Karpas-422 (cell line): ENCODE measurements around the gene TGFA. TPM values are rescaled to one million over a fixed set of nuclear protein-coding genes. Genes with fewer than 3 reads are reported as not detected.

Experiments
- DNase-seq: peaks from one replicate; pipeline ENCODE4 v3.0.0-alpha.2; 2015
- H2AFZ ChIP-seq: fragments of 200-600 bp; sonication (generic); 2 replicates; pipeline ENCODE4 v1.6.1; 2014; ENCODE audit warnings: antibody characterized with exemption, low read length, mixed read lengths
- H3K27ac ChIP-seq: fragments of 200-600 bp; sonication (generic); 2 replicates; pipeline ENCODE4 v1.5.1; 2014; ENCODE audit warnings: mild to moderate bottlenecking, low read length, moderate library complexity
- H3K27me3 ChIP-seq: fragments of 200-600 bp; sonication (generic); 2 replicates; pipeline ENCODE4 v1.6.1; 2014; ENCODE audit warnings: low read length, mixed read lengths
- H3K36me3 ChIP-seq: fragments of 200-600 bp; sonication (generic); 2 replicates; pipeline ENCODE4 v1.6.1; 2014; ENCODE audit warnings: low read length, mixed read lengths; ENCODE audit not compliant: insufficient read depth
- H3K4me1 ChIP-seq: fragments of 200-600 bp; sonication (generic); 2 replicates; pipeline ENCODE4 v1.6.1; 2014; ENCODE audit warnings: mild to moderate bottlenecking, low read length, mixed read lengths
- H3K4me2 ChIP-seq: fragments of 200-600 bp; sonication (generic); 2 replicates; pipeline ENCODE4 v1.6.1; 2014; ENCODE audit warnings: low read length, low read depth, mild to moderate bottlenecking; ENCODE audit not compliant: poor library complexity, severe bottlenecking
- H3K4me3 ChIP-seq: fragments of 200-600 bp; sonication (generic); 2 replicates; pipeline ENCODE4 v1.5.1; 2014; ENCODE audit warnings: mild to moderate bottlenecking, antibody characterized with exemption, low read length, mixed read lengths
- H3K79me2 ChIP-seq: fragments of 200-600 bp; sonication (generic); 2 replicates; pipeline ENCODE4 v1.6.1; 2014; ENCODE audit warnings: mild to moderate bottlenecking, low read length, mixed read lengths
- H3K9ac ChIP-seq: fragments of 200-600 bp; sonication (generic); 2 replicates; pipeline ENCODE4 v1.6.0; 2014; ENCODE audit warnings: low read length
- H3K9me2 ChIP-seq: fragments of 200-600 bp; sonication (generic), shearing (Covaris generic); replicated peaks from 2 replicates; pipeline ENCODE4 v1.6.0; 2014; ENCODE audit warnings: mild to moderate bottlenecking, low read length, moderate library complexity; ENCODE audit not compliant: insufficient read depth
- H3K9me3 ChIP-seq: fragments of 300-700, 200-600 bp; sonication (generic); 2 replicates; pipeline ENCODE4 v1.6.1; 2014; ENCODE audit warnings: low read length, mixed read lengths
- H4K20me1 ChIP-seq: fragments of 200-600 bp; sonication (generic); 2 replicates; pipeline ENCODE4 v1.6.1; 2014; ENCODE audit warnings: mild to moderate bottlenecking, antibody characterized with exemption, low read length, low read depth; ENCODE audit not compliant: insufficient read depth
- total RNA-seq: library from RNA; depleted of rRNA; stranded (reverse); fragments of >200 nt; shearing (Covaris generic); gene quantifications from 2 replicates; pipeline ENCODE4 v1.2.3, GENCODE V29; 2014; ENCODE audit warnings: low replicate concordance

TGFA gene
- total RNA-seq, 1 experiment from 2014 or later: not detected

DNA sequence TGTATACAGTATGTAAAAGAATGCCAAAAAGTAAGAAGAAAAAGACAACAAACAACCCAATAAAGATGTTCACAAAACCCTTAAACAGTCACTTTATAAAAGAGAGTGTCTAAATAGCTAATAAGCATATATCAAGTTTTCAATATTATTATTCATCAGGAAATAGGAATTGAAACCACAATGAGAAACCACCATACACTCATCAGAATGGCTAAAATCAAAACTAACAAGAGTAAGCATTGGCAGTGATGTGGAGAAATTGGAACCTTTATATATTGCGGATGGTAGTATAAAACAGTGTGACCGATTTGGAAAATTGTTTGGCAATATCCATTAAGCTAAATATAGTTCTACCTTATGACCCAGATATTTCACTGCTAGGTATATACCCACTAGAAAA is 20.5 kb upstream of the TGFA start:
- H2AFZ ChIP-seq: no peak overlapping the region

DNA sequence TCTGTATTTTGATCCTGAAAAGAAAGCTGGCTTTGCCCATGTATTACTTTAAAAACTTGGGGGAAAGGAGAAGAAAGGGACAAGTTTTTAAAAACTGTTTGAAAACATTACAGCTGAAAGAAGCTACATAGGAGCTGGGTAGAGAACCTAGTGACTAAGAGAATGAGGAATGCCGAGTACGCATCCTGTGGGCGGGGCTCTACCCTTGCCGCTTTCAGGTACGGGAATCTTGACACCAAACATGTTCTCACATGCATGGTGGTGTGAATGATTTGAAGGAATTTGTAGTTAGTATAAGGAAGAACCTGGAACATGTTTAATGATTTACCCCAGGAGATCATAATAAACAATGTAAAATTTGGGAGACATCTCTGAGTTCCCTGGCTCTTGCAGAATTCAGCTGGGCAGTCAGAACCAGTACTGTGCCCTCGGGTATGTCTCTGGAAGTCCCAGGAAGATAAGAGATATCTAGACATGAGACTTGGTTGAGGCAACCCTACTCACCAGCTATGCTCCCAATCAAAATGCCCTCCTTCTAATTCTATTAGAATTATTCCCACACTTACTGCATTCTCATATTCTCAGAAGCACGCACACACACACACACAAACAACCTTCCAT is 16.5 kb upstream of the TGFA start:
- DNase-seq: no peak

More for the DNA sequence above, 20.5 kb upstream of the TGFA start:
- H3K4me2 ChIP-seq: no peak overlapping the region
- H3K79me2 ChIP-seq: no peaks in the 10 kb centered on the region
- H3K4me1 ChIP-seq: no peaks in the 10 kb centered on the region
- no peaks in the 10 kb centered on the region for H3K36me3 ChIP-seq
- no peaks in the 10 kb centered on the region for H3K27me3 ChIP-seq
- H4K20me1 ChIP-seq: no peaks in the 10 kb centered on the region
- no peak overlapping the region for H3K4me3 ChIP-seq
- no peak for DNase-seq
- H3K9ac ChIP-seq: no peak overlapping the region
- H3K27ac ChIP-seq: no peak overlapping the region
- no peaks in the 10 kb centered on the region for H3K9me3 ChIP-seq
- H3K9me2 ChIP-seq: no peaks in the 10 kb centered on the region

DNA sequence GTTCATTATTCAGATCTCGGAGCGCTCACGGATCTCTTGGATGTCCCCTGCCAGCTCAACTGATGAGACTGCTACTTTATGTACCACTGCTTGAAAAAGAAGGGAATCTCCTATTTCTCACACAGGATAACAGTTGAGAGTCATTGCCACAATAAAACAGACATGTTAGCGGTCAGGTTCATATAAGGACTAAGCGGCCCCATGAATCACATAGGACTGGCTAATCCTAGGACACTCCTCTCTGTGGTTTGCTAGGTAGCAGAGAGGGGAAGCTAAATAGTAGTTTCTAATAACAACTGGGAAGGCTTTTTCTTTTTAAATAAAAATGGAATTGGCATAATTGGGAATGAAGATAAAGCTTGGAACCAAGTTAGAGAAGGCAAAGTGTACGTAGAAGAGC is 15.9 kb upstream of the TGFA start:
- DNase-seq: no peak
- H3K27ac ChIP-seq: no peak overlapping the region
- no peaks in the 10 kb centered on the region for H3K36me3 ChIP-seq
- H2AFZ ChIP-seq: no peak overlapping the region
- H3K9ac ChIP-seq: no peak overlapping the region
- H3K79me2 ChIP-seq: no peaks in the 10 kb centered on the region
- H3K9me3 ChIP-seq: no peaks in the 10 kb centered on the region
- no peak overlapping the region for H3K4me3 ChIP-seq
- no peak overlapping the region for H3K4me2 ChIP-seq
- H3K27me3 ChIP-seq: peaks cover 3% of the 10 kb centered on the region; the same call in 1 of the 2 replicates
- no peaks in the 10 kb centered on the region for H3K9me2 ChIP-seq
- no peaks in the 10 kb centered on the region for H4K20me1 ChIP-seq
- H3K4me1 ChIP-seq: no peaks in the 10 kb centered on the region

More for the DNA sequence above, 16.5 kb upstream of the TGFA start:
- no peaks in the 10 kb centered on the region for H3K9me2 ChIP-seq
- H3K4me3 ChIP-seq: no peak overlapping the region
- no peak overlapping the region for H3K27ac ChIP-seq
- H3K4me1 ChIP-seq: no peaks in the 10 kb centered on the region
- H2AFZ ChIP-seq: no peak overlapping the region
- no peaks in the 10 kb centered on the region for H4K20me1 ChIP-seq
- H3K4me2 ChIP-seq: no peak overlapping the region
- H3K9me3 ChIP-seq: no peaks in the 10 kb centered on the region
- peaks cover 3% of the 10 kb centered on the region; the same call in 1 of the 2 replicates for H3K27me3 ChIP-seq
- H3K9ac ChIP-seq: no peak overlapping the region
- H3K36me3 ChIP-seq: no peaks in the 10 kb centered on the region
- no peaks in the 10 kb centered on the region for H3K79me2 ChIP-seq

DNA sequence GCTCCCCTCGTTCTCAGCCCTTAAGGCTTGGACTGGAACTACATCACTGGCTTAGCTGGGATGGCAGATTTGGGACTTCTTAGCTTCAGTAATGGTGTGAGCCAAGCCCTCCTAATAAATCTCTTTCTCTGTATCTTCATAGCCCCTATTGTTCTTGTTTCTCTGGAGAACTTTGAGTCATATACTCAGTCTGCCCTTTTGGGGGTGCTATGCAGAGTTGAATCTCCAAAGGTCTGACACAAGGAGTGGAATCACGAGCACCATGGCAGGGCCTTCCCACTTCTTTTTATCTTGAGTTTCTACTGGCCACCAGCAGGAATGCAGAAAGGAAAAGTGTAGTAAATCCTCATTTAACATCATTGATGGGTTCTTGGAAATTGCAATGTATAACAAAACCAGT is 13.3 kb upstream of the TGFA start:
- Histone ChIP-seq H3K27ac (no peak overlapping the region), H3K9me3 (no peaks in the 10 kb centered on the region), H3K27me3 (peaks cover 3% of the 10 kb centered on the region; the same call in 1 of the 2 replicates)

DNA sequence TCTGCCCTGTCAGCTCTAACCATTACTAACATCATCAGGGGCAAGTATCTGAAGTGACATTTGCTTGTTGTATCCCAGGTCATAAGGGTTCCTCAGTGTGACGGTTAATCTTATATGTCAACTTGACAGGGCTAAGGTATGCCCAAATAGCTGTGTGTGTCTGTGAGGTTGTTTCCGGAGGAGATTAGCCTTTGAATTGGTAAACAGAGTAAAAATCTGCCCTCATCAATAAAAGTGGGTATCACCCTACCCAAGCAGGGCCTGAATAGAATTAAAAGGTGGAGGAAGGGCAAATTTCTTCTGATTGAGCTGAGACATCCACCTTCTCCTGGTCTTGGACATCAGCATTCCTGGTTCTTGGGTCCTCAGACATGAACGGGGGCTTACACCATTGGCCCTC is 12.8 kb upstream of the TGFA start:
- Histone ChIP-seq H3K27ac (no peak overlapping the region), H3K9me2 (no peaks in the 10 kb centered on the region), H3K4me2 (no peak overlapping the region), H3K9ac (no peak overlapping the region), H3K9me3 (no peaks in the 10 kb centered on the region), H3K79me2 (no peaks in the 10 kb centered on the region), H3K4me3 (no peak overlapping the region), H3K27me3 (peaks cover 3% of the 10 kb centered on the region; the same call in 1 of the 2 replicates), H3K4me1 (no peaks in the 10 kb centered on the region), H4K20me1 (no peaks in the 10 kb centered on the region), H2AFZ (no peak overlapping the region), H3K36me3 (no peaks in the 10 kb centered on the region)
- DNase-seq: no peak

More for the DNA sequence above, 13.3 kb upstream of the TGFA start:
- Histone ChIP-seq H4K20me1 (no peaks in the 10 kb centered on the region), H3K9me2 (no peaks in the 10 kb centered on the region), H3K9ac (no peak overlapping the region), H2AFZ (no peak overlapping the region), H3K79me2 (no peaks in the 10 kb centered on the region), H3K4me3 (no peak overlapping the region), H3K4me2 (no peak overlapping the region), H3K4me1 (no peaks in the 10 kb centered on the region), H3K36me3 (no peaks in the 10 kb centered on the region)
- no peak for DNase-seq

DNA sequence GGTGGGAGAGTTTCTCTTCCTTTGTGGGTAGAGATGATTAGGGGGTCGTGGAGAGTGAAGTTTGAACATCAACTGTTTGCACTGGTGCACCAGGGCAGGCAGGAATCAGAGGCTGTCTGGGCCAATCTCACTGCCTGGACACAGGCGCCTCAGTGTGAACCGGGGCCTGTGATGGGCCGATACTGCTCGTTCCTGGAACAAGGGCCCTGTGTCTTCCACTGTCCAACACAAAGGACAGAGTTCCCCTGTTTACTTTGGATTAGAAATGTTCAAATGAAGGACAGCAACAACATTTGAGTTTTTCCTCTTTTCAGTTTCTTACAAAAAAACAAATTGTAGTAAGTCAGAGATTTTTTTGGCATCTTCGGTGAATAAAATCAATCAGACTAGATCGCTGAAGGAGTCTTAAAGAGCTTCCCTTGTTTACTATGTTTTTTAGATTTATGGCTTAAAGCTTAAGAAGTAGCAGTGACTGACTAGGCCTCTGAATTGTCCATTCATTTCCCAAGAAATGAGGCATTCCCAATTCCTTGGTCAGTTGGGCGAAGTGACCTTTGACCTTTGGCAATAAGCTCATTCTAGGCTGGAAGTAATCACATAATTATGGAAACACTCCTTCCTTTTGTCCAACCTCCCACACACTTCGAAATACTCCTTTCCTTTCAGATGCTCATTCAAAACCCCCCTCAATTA is 11.6 kb upstream of the TGFA start:
- DNase-seq: no peak
- Histone ChIP-seq H3K79me2 (no peaks in the 10 kb centered on the region), H3K9me2 (no peaks in the 10 kb centered on the region), H3K9ac (no peak overlapping the region), H3K4me1 (no peaks in the 10 kb centered on the region), H3K27me3 (peaks cover 3% of the 10 kb centered on the region; the same call in 1 of the 2 replicates), H4K20me1 (no peaks in the 10 kb centered on the region), H3K9me3 (no peaks in the 10 kb centered on the region), H3K36me3 (no peaks in the 10 kb centered on the region), H3K4me2 (no peak overlapping the region), H3K27ac (no peak overlapping the region), H3K4me3 (no peak overlapping the region), H2AFZ (no peak overlapping the region)

DNA sequence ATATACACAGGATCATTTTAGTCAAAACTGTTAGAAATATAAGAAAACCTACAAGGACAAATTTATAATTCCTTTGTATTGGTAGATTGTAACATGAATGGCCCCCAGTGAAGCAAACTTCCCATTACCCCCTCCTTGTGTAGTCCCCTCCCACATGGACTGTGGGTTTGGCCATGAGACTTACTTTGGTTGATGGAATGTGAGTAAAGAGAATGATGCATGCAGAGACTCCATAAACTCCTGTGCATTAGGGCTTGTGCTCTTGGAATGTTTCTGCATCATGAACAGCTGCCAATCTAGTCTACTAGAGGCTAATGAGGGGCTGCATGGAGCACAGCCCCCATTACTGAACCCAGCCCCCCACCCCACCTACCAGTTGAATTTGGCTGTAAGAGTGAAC is 8.3 kb upstream of the TGFA start:
- Histone ChIP-seq H2AFZ (no peak overlapping the region), H3K9me3 (no peaks in the 10 kb centered on the region), H3K4me1 (no peaks in the 10 kb centered on the region), H3K36me3 (no peaks in the 10 kb centered on the region), H3K27ac (no peak overlapping the region), H3K4me3 (no peak overlapping the region), H3K4me2 (no peak overlapping the region), H3K9me2 (no peaks in the 10 kb centered on the region), H3K27me3 (peaks cover 3% of the 10 kb centered on the region; the same call in 1 of the 2 replicates), H3K79me2 (no peaks in the 10 kb centered on the region), H4K20me1 (no peaks in the 10 kb centered on the region), H3K9ac (no peak overlapping the region)
- DNase-seq: no peak

DNA sequence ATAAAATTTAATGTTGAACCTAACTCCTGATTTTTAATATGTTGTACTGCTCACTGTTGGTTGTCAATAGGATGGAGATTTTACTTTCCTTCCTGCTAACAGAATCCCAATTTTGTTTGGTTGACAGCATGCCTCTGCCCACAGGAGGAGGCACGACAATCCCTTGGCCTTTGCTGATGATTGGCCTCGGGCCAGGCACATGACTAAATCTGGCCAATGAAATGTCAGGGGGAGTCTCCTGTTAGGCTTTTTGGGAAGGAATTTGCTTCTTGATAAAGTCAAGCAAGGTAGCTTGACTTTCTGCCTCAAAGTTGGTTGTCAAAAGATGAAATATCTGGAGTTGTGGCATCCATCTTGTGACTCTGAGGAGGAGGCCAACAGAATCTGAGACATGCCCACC is 6.8 kb upstream of the TGFA start:
- no peaks in the 10 kb centered on the region for H4K20me1 ChIP-seq
- no peak overlapping the region for H3K4me3 ChIP-seq
- H2AFZ ChIP-seq: no peak overlapping the region
- no peak overlapping the region for H3K27ac ChIP-seq
- no peaks in the 10 kb centered on the region for H3K4me1 ChIP-seq
- H3K79me2 ChIP-seq: no peaks in the 10 kb centered on the region
- H3K36me3 ChIP-seq: no peaks in the 10 kb centered on the region
- H3K4me2 ChIP-seq: no peak overlapping the region
- no peak overlapping the region for H3K9ac ChIP-seq
- DNase-seq: no peak
- no peaks in the 10 kb centered on the region for H3K9me3 ChIP-seq
- no peaks in the 10 kb centered on the region for H3K9me2 ChIP-seq
- H3K27me3 ChIP-seq: no peaks in the 10 kb centered on the region
